ENCODE data around the gene ALPL.
A peak's percentile ranks its signal among the peaks of the same experiment; 100 is the strongest.
"Not testable (repeated sequence)": the region's sequence is repeated elsewhere in the genome, so short reads cannot be mapped to it uniquely, and the experiment has no call there.

ALPL gene

GRCh38 chr1:21509351-21510112 lies at the start of gene ALPL:
Gene ALPL, plus strand, starts transcription at chr1:21509423. Its CDS starts 44,659 bp downstream, at chr1:21554082.
- Histone ChIP-seq H4K20me1 (peaks cover 0 to 10% (median 0%) of the 10 kb centered on the region in 11 experiments; a peak in 5 of 22 replicates), H3K4me2 (peak within 1 kb of the TSS; percentile 10 to 79 (median 42); a peak in 16 of 22 replicates), H3K4me3 (no peak within 1 kb of the TSS), H3K27ac (no peak within 1 kb of the TSS), H3K9me3 (replicated peaks in 1 of 11) (no peaks in the 10 kb centered on the region), H3K9ac (peak within 1 kb of the TSS in 1 of 11 experiments; percentile 41; a peak in 3 of 22 replicates), H3K27me3 (peaks cover 23 to 44% (median 30%) of the 10 kb centered on the region in 11 experiments), H3K36me3 (no peaks in the 10 kb centered on the region), H3K4me1 (peaks cover 6 to 22% (median 16%) of the 10 kb centered on the region in 10 experiments; a peak in 18 of 20 replicates)
- TF ChIP-seq Cebpa-rat (IDR thresholded peaks at IDR 0.05): no peak

- H3K4me2 ChIP-seq; H3K9me3 ChIP-seq (replicated peaks in 1 of 11); H3K36me3 ChIP-seq; H4K20me1 ChIP-seq; H3K4me1 ChIP-seq; H3K27me3 ChIP-seq; H3K27ac ChIP-seq; H3K4me3 ChIP-seq; H3K9ac ChIP-seq: not testable (repeated sequence)
These were observed 44.1 kb upstream of the ALPL start for GRCh38 chr1:21465127-21465526.

- H3K27me3 ChIP-seq; H3K4me2 ChIP-seq; H4K20me1 ChIP-seq; H3K36me3 ChIP-seq; H3K4me1 ChIP-seq; H3K27ac ChIP-seq; H3K9me3 ChIP-seq (replicated peaks in 1 of 11); H3K4me3 ChIP-seq; H3K9ac ChIP-seq: not testable (repeated sequence)
These were observed 41.3 kb upstream of the ALPL start for GRCh38 chr1:21467946-21468345.

- no peak overlapping the region for H3K27ac ChIP-seq
- no peaks in the 10 kb centered on the region for H3K36me3 ChIP-seq
- no peaks in the 10 kb centered on the region for H3K9me3 ChIP-seq (replicated peaks in 1 of 11)
- no peaks in the 10 kb centered on the region for H3K27me3 ChIP-seq
- no peak for TF ChIP-seq Cebpa-rat (IDR thresholded peaks at IDR 0.05)
- no peak overlapping the region for H3K4me2 ChIP-seq
- H3K9ac ChIP-seq: no peak overlapping the region
- H3K4me1 ChIP-seq: peaks cover 0 to 5% (median 0%) of the 10 kb centered on the region in 10 experiments; a peak in 2 of 20 replicates
- no peaks in the 10 kb centered on the region for H4K20me1 ChIP-seq
- no peak overlapping the region for H3K4me3 ChIP-seq
These were observed 40.6 kb upstream of the ALPL start for GRCh38 chr1:21468599-21468998.

GRCh38 chr1:21469581-21469980 lies 39.6 kb upstream of the ALPL start:
- no peaks in the 10 kb centered on the region for H3K27me3 ChIP-seq
- H3K4me3 ChIP-seq: no peak overlapping the region
- H3K4me2 ChIP-seq: peak overlapping the region in 1 of 11 experiments; percentile 42; a peak in 2 of 22 replicates
- no peaks in the 10 kb centered on the region for H3K9me3 ChIP-seq (replicated peaks in 1 of 11)
- no peaks in the 10 kb centered on the region for H3K36me3 ChIP-seq
- no peak for TF ChIP-seq Cebpa-rat (IDR thresholded peaks at IDR 0.05)
- no peak overlapping the region for H3K27ac ChIP-seq
- H3K4me1 ChIP-seq: peaks cover 0 to 5% (median 0%) of the 10 kb centered on the region in 10 experiments; a peak in 2 of 20 replicates
- H3K9ac ChIP-seq: no peak overlapping the region
- H4K20me1 ChIP-seq: no peaks in the 10 kb centered on the region

- no peak overlapping the region for H3K4me3 ChIP-seq
- no peaks in the 10 kb centered on the region for H4K20me1 ChIP-seq
- no peaks in the 10 kb centered on the region for H3K9me3 ChIP-seq (replicated peaks in 1 of 11)
- no peak overlapping the region for H3K4me2 ChIP-seq
- H3K27me3 ChIP-seq: no peaks in the 10 kb centered on the region
- no peak overlapping the region for H3K9ac ChIP-seq
- H3K4me1 ChIP-seq: peaks cover 0 to 5% (median 0%) of the 10 kb centered on the region in 10 experiments; a peak in 2 of 20 replicates
- H3K36me3 ChIP-seq: peaks cover 0 to 2% (median 0%) of the 10 kb centered on the region in 11 experiments; a peak in 5 of 22 replicates
- no peak overlapping the region for H3K27ac ChIP-seq
- TF ChIP-seq Cebpa-rat (IDR thresholded peaks at IDR 0.05): no peak
These were observed 36.4 kb upstream of the ALPL start for GRCh38 chr1:21472861-21473260.

GRCh38 chr1:21478356-21478755 lies 30.9 kb upstream of the ALPL start:
- no peak overlapping the region for H3K4me3 ChIP-seq
- H3K9ac ChIP-seq: no peak overlapping the region
- H4K20me1 ChIP-seq: no peaks in the 10 kb centered on the region
- no peaks in the 10 kb centered on the region for H3K9me3 ChIP-seq (replicated peaks in 1 of 11)
- no peaks in the 10 kb centered on the region for H3K27me3 ChIP-seq
- H3K36me3 ChIP-seq: peaks cover 0 to 18% (median 7%) of the 10 kb centered on the region in 11 experiments; a peak in 10 of 22 replicates
- H3K4me2 ChIP-seq: no peak overlapping the region
- H3K27ac ChIP-seq: no peak overlapping the region
- no peaks in the 10 kb centered on the region for H3K4me1 ChIP-seq
- TF ChIP-seq Cebpa-rat (IDR thresholded peaks at IDR 0.05): no peak

GRCh38 chr1:21483881-21484280 lies 25.3 kb upstream of the ALPL start:
- H3K4me3 ChIP-seq; H4K20me1 ChIP-seq; H3K9ac ChIP-seq; H3K4me2 ChIP-seq; H3K9me3 ChIP-seq (replicated peaks in 1 of 11); H3K36me3 ChIP-seq; H3K27ac ChIP-seq; H3K27me3 ChIP-seq: not testable (repeated sequence)
- H3K4me1 ChIP-seq: peaks cover 3 to 18% (median 14%) of the 10 kb centered on the region in 10 experiments; a peak in 17 of 20 replicates

GRCh38 chr1:21489146-21489545 lies 20.1 kb upstream of the ALPL start:
- Histone ChIP-seq H3K36me3 (no peaks in the 10 kb centered on the region), H3K9me3 (replicated peaks in 1 of 11) (peaks cover 0 to 30% (median 26%) of the 10 kb centered on the region in 11 experiments; a peak in 18 of 22 replicates), H3K27ac (peak overlapping the region in 5 of 11 experiments; percentile 49 to 65 (median 55); a peak in 4 of 22 replicates), H3K4me2 (peak overlapping the region in 2 of 11 experiments; percentile 21 to 57; a peak in 2 of 22 replicates), H3K27me3 (no peaks in the 10 kb centered on the region), H3K9ac (no peak overlapping the region), H3K4me1 (peaks cover 8 to 54% (median 42%) of the 10 kb centered on the region in 10 experiments; a peak in 18 of 20 replicates), H3K4me3 (no peak overlapping the region), H4K20me1 (no peaks in the 10 kb centered on the region; a peak in 1 of 22 replicates)
- TF ChIP-seq Cebpa-rat (IDR thresholded peaks at IDR 0.05): no peak
